Activated naive CD8-positive, alpha-beta T cell treated with anti-CD3 and anti-CD28 coated beads, Interleukin-2, amount 50 U/mL, for 24 hours (primary cell): ENCODE measurements around the gene DIS3.
"Not testable (repeated sequence)": the region's sequence is repeated elsewhere in the genome, so short reads cannot be mapped to it uniquely, and the experiment has no call there.

Source experiments
- ATAC-seq: fragments of 150-1000 bp; cut with Tn5 transposase; one replicate; pipeline ENCODE4 v1.10.0; 2021
- DNase-seq: peaks from one replicate; pipeline ENCODE4 v3.0.0; 2021
- H3K27ac Mint-ChIP-seq: one replicate; pipeline ENCODE4 v1.8.0; 2021; ENCODE audit warnings: mild to moderate bottlenecking, mixed read lengths
- H3K27me3 Mint-ChIP-seq: one replicate; pipeline ENCODE4 v1.8.0; 2021; ENCODE audit warnings: mixed read lengths
- H3K36me3 Mint-ChIP-seq: one replicate; pipeline ENCODE4 v1.8.0; 2021; ENCODE audit warnings: low read depth, mixed read lengths
- H3K4me1 Mint-ChIP-seq: one replicate; pipeline ENCODE4 v1.8.0; 2021; ENCODE audit warnings: mixed read lengths
- H3K4me3 Mint-ChIP-seq: one replicate; pipeline ENCODE4 v1.8.0; 2021; ENCODE audit warnings: mild to moderate bottlenecking, moderate library complexity, mixed read lengths
- H3K9me3 Mint-ChIP-seq: one replicate; pipeline ENCODE4 v1.8.0; 2021; ENCODE audit warnings: mixed read lengths

Gene DIS3, protein sequence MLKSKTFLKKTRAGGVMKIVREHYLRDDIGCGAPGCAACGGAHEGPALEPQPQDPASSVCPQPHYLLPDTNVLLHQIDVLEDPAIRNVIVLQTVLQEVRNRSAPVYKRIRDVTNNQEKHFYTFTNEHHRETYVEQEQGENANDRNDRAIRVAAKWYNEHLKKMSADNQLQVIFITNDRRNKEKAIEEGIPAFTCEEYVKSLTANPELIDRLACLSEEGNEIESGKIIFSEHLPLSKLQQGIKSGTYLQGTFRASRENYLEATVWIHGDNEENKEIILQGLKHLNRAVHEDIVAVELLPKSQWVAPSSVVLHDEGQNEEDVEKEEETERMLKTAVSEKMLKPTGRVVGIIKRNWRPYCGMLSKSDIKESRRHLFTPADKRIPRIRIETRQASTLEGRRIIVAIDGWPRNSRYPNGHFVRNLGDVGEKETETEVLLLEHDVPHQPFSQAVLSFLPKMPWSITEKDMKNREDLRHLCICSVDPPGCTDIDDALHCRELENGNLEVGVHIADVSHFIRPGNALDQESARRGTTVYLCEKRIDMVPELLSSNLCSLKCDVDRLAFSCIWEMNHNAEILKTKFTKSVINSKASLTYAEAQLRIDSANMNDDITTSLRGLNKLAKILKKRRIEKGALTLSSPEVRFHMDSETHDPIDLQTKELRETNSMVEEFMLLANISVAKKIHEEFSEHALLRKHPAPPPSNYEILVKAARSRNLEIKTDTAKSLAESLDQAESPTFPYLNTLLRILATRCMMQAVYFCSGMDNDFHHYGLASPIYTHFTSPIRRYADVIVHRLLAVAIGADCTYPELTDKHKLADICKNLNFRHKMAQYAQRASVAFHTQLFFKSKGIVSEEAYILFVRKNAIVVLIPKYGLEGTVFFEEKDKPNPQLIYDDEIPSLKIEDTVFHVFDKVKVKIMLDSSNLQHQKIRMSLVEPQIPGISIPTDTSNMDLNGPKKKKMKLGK

DNA sequence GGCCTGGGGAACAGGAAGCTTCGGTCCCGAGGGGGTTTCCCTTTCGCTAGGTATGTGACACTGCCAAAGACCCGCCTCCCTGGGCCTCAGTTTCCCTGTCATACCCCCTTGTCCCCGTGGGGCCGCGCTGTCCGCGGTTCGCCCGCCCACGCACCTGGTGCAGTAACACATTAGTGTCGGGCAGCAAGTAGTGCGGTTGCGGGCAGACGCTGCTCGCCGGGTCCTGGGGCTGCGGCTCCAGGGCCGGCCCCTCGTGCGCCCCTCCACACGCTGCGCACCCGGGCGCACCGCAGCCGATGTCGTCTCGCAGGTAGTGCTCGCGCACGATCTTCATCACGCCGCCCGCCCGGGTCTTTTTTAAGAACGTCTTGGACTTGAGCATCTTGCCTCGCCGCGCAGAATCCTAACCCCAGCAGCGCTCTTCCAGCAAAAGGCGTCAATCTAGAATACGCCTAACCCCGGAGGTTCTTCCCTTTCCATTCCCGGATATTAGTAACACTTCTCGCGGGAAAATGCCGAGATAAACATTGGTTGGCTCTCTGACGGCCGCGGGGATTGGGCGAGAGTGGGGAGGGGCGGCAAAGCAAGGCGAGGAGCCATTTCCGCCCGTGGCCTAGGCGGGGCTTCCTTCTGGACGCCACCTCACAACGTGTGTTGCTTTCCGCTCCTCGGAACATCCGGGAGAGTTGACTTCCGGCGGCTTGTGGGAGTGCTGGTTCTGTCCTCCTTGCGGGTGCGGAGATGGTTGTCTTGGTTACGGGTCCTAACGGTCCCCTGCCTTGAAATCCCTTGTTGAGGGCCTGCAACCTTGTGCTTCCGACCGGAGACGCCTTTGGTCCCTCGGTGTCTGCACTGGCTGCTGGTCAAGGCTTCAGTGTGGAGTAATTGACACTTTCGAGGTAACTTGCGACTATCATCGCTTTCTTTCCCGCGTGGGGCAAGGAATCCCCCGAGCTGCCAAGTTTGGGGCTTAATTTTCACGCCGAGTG, at the start of gene DIS3, which contains the start of gene PIBF1:
Gene DIS3 (minus strand): TSS at position 450 of the 989 bp plus-strand sequence. CDS start 68 bp downstream, at position 382.
Gene PIBF1 (plus strand): TSS at position 683 of the 989 bp plus-strand sequence. CDS start 1,337 bp downstream, outside the sequence.
- H3K36me3 Mint-ChIP-seq: peaks cover 41% of the 10 kb centered on the region
- H3K27ac Mint-ChIP-seq: peak within 1 kb of the TSS; percentile 98
- peaks cover 65% of the 10 kb centered on the region for H3K4me1 Mint-ChIP-seq

DNA sequence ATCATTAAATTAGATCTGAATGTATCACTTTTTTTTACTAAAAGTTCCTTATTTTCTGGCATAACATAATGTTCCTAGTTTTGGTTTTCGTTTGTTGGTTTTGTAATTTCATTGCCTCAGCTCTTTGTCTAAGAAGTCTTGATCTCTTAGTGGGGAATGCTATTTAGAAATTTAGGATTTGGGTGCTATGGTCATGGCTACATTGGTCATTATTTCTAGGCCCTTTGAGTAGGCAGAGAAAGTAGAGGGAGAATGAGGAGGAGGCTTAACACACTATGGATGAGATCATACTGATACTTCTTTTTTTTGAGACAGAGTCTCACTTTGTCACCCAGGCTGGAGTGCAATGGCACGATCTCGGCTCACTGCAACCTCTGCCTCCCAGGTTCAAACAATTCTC, 42.0 kb upstream of the DIS3 start:
- Mint-ChIP-seq H3K27ac (no peak overlapping the region), H3K4me3 (no peak overlapping the region), H3K36me3 (peaks cover 44% of the 10 kb centered on the region), H3K9me3 (no peaks in the 10 kb centered on the region), H3K27me3 (no peaks in the 10 kb centered on the region), H3K4me1 (no peaks in the 10 kb centered on the region)
- no peak for DNase-seq
- ATAC-seq: no peak

More for the DNA sequence above, at the start of gene DIS3, which contains the start of gene PIBF1:
- Mint-ChIP-seq H3K4me3 (peak within 1 kb of the TSS; percentile 96), H3K27me3 (no peaks in the 10 kb centered on the region), H3K9me3 (no peaks in the 10 kb centered on the region)
- DNase-seq (peak; percentile 96), ATAC-seq (peak; percentile 98)

DNA sequence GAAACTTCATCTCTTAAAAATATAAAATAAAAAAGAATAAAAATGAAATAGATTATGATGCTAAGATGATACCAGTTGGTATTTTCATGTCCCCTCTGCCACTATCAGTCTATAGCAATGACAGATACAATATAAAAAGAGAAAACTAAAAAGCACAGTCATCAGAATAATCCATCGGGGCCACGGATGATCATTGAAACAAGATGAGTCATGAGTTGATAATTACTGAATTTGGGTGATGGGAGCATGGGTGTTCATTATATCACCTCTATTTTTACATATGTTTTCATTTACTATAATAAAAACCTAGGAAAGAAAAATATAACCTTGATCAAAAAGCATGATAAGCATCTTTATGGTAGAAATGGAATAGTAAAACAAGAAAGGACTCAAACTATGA, 41.4 kb upstream of the DIS3 start:
- ATAC-seq (no peak), DNase-seq (no peak)
- Mint-ChIP-seq H3K4me1 (no peaks in the 10 kb centered on the region), H3K27me3 (no peaks in the 10 kb centered on the region), H3K9me3 (no peaks in the 10 kb centered on the region), H3K4me3 (no peak overlapping the region), H3K36me3 (peaks cover 44% of the 10 kb centered on the region), H3K27ac (no peak overlapping the region)

DNA sequence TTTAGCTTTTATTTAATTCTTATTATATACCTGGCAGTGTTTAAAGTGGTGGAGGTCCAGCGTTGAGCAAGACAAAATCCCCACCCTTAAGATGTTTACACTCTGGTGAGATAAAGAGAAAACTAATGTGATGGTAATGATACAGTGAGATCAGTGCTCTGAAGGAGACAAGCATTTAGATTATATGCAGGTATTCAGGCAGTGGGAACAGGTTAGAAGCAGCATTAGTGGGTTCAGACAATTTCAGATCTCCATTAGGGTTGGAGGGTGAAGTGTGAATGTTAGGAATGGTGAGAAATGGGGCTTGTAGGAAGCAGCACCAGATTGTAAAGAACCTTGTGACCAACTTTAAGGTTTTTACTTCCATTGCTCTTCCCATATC, 39.2 kb upstream of the DIS3 start:
- no peak for DNase-seq
- H3K9me3 Mint-ChIP-seq: no peaks in the 10 kb centered on the region
- no peak overlapping the region for H3K4me3 Mint-ChIP-seq
- H3K27ac Mint-ChIP-seq: no peak overlapping the region
- ATAC-seq: no peak
- no peaks in the 10 kb centered on the region for H3K27me3 Mint-ChIP-seq
- peaks cover 40% of the 10 kb centered on the region for H3K36me3 Mint-ChIP-seq
- H3K4me1 Mint-ChIP-seq: no peaks in the 10 kb centered on the region

- H3K27ac Mint-ChIP-seq: no peak overlapping the region
- no peak overlapping the region for H3K4me3 Mint-ChIP-seq
- peaks cover 40% of the 10 kb centered on the region for H3K36me3 Mint-ChIP-seq
- H3K27me3 Mint-ChIP-seq: no peaks in the 10 kb centered on the region
- H3K9me3 Mint-ChIP-seq: no peaks in the 10 kb centered on the region
- DNase-seq: no peak
- no peak for ATAC-seq
- no peaks in the 10 kb centered on the region for H3K4me1 Mint-ChIP-seq
Measured at GRCh38 chr13:72820156-72820897, 38.6 kb upstream of the DIS3 start.

DNA sequence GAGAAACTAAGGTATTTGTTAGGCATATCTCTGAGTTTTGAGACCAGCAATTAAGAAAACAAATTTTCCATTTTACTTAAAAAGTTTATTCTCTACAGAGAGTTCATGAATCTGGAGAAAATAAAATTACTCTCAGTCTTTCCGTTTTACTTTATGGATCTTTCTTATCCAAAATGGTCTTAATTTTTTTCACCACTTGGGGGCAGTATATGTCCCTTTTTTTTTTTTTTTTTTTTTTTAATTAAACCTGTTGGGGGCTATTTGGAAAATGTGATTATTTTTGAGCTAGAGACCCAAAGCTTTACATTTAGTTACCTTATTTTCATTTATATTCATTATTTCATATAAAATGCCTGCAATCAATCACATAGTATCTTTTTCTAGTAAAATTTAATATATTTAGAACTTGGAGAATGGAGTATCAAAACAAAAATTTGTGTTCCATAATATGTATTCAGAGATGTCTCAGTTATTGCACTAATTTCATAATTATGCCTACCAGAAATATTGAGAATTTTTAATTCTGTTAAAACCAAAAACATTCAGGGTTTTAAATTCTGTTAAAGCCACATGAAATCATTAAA, 27.3 kb upstream of the DIS3 start:
- DNase-seq: no peak
- no peak for ATAC-seq
- H3K27me3 Mint-ChIP-seq: no peaks in the 10 kb centered on the region
- no peak overlapping the region for H3K27ac Mint-ChIP-seq
- H3K4me3 Mint-ChIP-seq: no peak overlapping the region
- H3K9me3 Mint-ChIP-seq: no peaks in the 10 kb centered on the region
- peaks cover 26% of the 10 kb centered on the region for H3K36me3 Mint-ChIP-seq
- H3K4me1 Mint-ChIP-seq: no peaks in the 10 kb centered on the region

- not testable (repeated sequence) for H3K4me1 Mint-ChIP-seq, H3K4me3 Mint-ChIP-seq, H3K9me3 Mint-ChIP-seq, H3K27ac Mint-ChIP-seq, ATAC-seq, DNase-seq, H3K27me3 Mint-ChIP-seq
- peaks cover 30% of the 10 kb centered on the region for H3K36me3 Mint-ChIP-seq
Measured at GRCh38 chr13:72806514-72806913, 24.8 kb upstream of the DIS3 start.

- no peaks in the 10 kb centered on the region for H3K4me1 Mint-ChIP-seq
- H3K27me3 Mint-ChIP-seq: no peaks in the 10 kb centered on the region
- H3K4me3 Mint-ChIP-seq: no peak overlapping the region
- peaks cover 33% of the 10 kb centered on the region for H3K36me3 Mint-ChIP-seq
- no peaks in the 10 kb centered on the region for H3K9me3 Mint-ChIP-seq
- no peak overlapping the region for H3K27ac Mint-ChIP-seq
- DNase-seq (no peak), ATAC-seq (no peak)
Measured at GRCh38 chr13:72805676-72806346, 24.1 kb upstream of the DIS3 start.

DNA sequence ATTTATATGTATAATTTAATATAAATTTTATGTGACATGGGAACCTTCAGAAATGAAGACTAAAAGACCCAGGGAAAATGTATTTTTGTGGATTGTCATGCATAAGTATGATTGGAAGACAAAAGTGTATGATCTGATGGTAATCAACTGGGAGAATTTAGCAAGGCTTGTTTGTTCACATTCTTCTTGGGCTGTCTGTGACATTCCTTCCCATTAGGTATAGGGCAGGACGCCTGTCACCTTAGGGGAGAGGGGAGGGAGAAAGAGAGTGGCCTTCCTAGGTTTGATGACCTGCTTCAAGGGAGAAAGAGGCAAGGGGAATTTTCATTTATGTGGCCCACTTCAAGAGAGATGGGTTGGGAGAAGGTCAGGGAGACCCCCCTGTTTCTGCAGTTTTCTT, 22.6 kb upstream of the DIS3 start:
- Mint-ChIP-seq H3K27ac (no peak overlapping the region), H3K36me3 (peaks cover 35% of the 10 kb centered on the region), H3K9me3 (no peaks in the 10 kb centered on the region), H3K27me3 (no peaks in the 10 kb centered on the region), H3K4me3 (no peak overlapping the region), H3K4me1 (no peaks in the 10 kb centered on the region)
- ATAC-seq (no peak), DNase-seq (no peak)

GRCh38 chr13:72798817-72799216, 17.1 kb upstream of the DIS3 start:
- Mint-ChIP-seq H3K9me3 (peaks cover 4% of the 10 kb centered on the region), H3K36me3 (peaks cover 44% of the 10 kb centered on the region), H3K27ac (no peak overlapping the region), H3K4me1 (peaks cover 2% of the 10 kb centered on the region), H3K27me3 (no peaks in the 10 kb centered on the region), H3K4me3 (no peak overlapping the region)
- ATAC-seq (no peak), DNase-seq (no peak)

DNA sequence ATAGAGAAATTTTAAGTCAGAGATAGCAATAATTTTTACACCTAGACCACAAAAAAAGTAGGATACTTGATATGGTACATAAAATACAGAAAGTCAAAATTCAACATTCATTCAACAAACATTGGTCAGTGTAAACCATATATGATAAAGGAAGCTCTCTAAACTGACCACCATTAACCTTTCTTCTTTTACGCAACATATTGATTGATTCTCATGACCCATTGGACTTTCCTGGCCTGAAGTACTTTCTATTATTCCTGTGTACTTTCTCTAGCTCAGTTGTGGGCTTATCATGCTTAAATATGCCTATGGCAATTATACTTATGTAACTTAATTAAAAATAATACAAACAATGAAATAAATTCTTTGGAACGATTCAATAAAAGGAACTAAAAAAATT, 10.9 kb upstream of the DIS3 start:
- no peaks in the 10 kb centered on the region for H3K27me3 Mint-ChIP-seq
- H3K9me3 Mint-ChIP-seq: peaks cover 8% of the 10 kb centered on the region
- peaks cover 57% of the 10 kb centered on the region for H3K36me3 Mint-ChIP-seq
- H3K27ac Mint-ChIP-seq: no peak overlapping the region
- H3K4me3 Mint-ChIP-seq: no peak overlapping the region
- ATAC-seq (no peak), DNase-seq (no peak)
- peaks cover 4% of the 10 kb centered on the region for H3K4me1 Mint-ChIP-seq

DNA sequence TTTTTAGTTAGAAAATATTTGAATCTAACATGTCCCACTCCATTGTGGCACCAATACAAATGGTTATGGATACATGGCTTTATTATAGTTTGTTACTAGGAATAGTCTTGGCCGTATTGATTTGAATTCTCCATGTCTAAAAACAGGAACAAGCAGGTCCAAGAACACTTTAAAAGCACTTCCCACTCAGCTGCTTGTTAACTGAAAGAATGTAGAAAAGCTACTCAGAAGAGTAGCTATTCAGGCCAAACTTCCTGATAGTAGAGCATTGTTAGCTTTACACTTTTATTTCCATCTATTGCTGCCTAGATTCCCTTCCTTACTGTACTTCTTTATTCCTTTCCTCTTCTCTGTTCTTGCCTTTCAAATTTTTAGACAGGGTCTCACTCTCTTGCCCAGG, 7.1 kb upstream of the DIS3 start:
- peaks cover 20% of the 10 kb centered on the region for H3K4me1 Mint-ChIP-seq
- H3K36me3 Mint-ChIP-seq: peaks cover 44% of the 10 kb centered on the region
- DNase-seq (no peak), ATAC-seq (no peak)
- no peak overlapping the region for H3K27ac Mint-ChIP-seq
- H3K9me3 Mint-ChIP-seq: peaks cover 4% of the 10 kb centered on the region
- H3K4me3 Mint-ChIP-seq: no peak overlapping the region
- no peaks in the 10 kb centered on the region for H3K27me3 Mint-ChIP-seq

- peaks cover 32% of the 10 kb centered on the region for H3K36me3 Mint-ChIP-seq
- not testable (repeated sequence) for H3K27me3 Mint-ChIP-seq, H3K9me3 Mint-ChIP-seq, ATAC-seq, H3K27ac Mint-ChIP-seq, DNase-seq, H3K4me3 Mint-ChIP-seq
- H3K4me1 Mint-ChIP-seq: peaks cover 47% of the 10 kb centered on the region
Measured at GRCh38 chr13:72784679-72785078, 3.0 kb upstream of the DIS3 start.
